ENCODE data around the gene HPGDS.
"Not testable (repeated sequence)": the region's sequence is repeated elsewhere in the genome, so short reads cannot be mapped to it uniquely, and the experiment has no call there.

HPGDS gene

GRCh38 chr4:94325835-94326234 lies 16.8 kb downstream of the HPGDS start:
- no peak for DNase-seq (ENCODE audit: insufficient read length, low spot score)
- no peak for TF ChIP-seq POLR2A (IDR thresholded peaks at IDR 0.05; ENCODE audit: low read depth, low read length)
- no peak for FAIRE-seq

GRCh38 chr4:94319927-94320326 lies 22.7 kb downstream of the HPGDS start:
- not testable (repeated sequence) for FAIRE-seq; DNase-seq (ENCODE audit: insufficient read length, low spot score)

- FAIRE-seq (no peak), DNase-seq (ENCODE audit: insufficient read length, low spot score) (no peak)
- TF ChIP-seq POLR2A (IDR thresholded peaks at IDR 0.05; ENCODE audit: low read depth, low read length): no peak
Measured at GRCh38 chr4:94307231-94307871, 35.3 kb downstream of the HPGDS start.

GRCh38 chr4:94306713-94307112 lies 35.9 kb downstream of the HPGDS start:
- no peak for FAIRE-seq

GRCh38 chr4:94305466-94306225 lies 37.0 kb downstream of the HPGDS start:
- FAIRE-seq (no peak), DNase-seq (ENCODE audit: insufficient read length, low spot score) (no peak)
- no peak for TF ChIP-seq POLR2A (IDR thresholded peaks at IDR 0.05; ENCODE audit: low read depth, low read length)

More at GRCh38 chr4:94306713-94307112, 35.9 kb downstream of the HPGDS start:
- no peak for TF ChIP-seq POLR2A (IDR thresholded peaks at IDR 0.05; ENCODE audit: low read depth, low read length)
- no peak for DNase-seq (ENCODE audit: insufficient read length, low spot score)

GRCh38 chr4:94304365-94304971 lies 38.2 kb downstream of the HPGDS start:
- DNase-seq (ENCODE audit: insufficient read length, low spot score) (no peak), FAIRE-seq (no peak)
- no peak for TF ChIP-seq POLR2A (IDR thresholded peaks at IDR 0.05; ENCODE audit: low read depth, low read length)

- no peak for TF ChIP-seq POLR2A (IDR thresholded peaks at IDR 0.05; ENCODE audit: low read depth, low read length)
- DNase-seq (ENCODE audit: insufficient read length, low spot score) (no peak), FAIRE-seq (no peak)
Measured at GRCh38 chr4:94302191-94302590, 40.4 kb downstream of the HPGDS start.

- TF ChIP-seq POLR2A (IDR thresholded peaks at IDR 0.05; ENCODE audit: low read depth, low read length): no peak
- FAIRE-seq (no peak), DNase-seq (ENCODE audit: insufficient read length, low spot score) (no peak)
Measured at GRCh38 chr4:94298725-94299252, 43.8 kb downstream of the HPGDS start.

GRCh38 chr4:94295473-94295872 lies 47.2 kb downstream of the HPGDS start:
- not testable (repeated sequence) for DNase-seq (ENCODE audit: insufficient read length, low spot score); FAIRE-seq

GRCh38 chr4:94293981-94294380 lies 48.7 kb downstream of the HPGDS start:
- DNase-seq (ENCODE audit: insufficient read length, low spot score); FAIRE-seq: not testable (repeated sequence)

- TF ChIP-seq POLR2A (IDR thresholded peaks at IDR 0.05; ENCODE audit: low read depth, low read length): no peak
- DNase-seq (ENCODE audit: insufficient read length, low spot score) (no peak), FAIRE-seq (no peak)
Measured at GRCh38 chr4:94290245-94290644, 52.4 kb downstream of the HPGDS start.

- no peak for DNase-seq (ENCODE audit: insufficient read length, low spot score)
- no peak for FAIRE-seq
- TF ChIP-seq POLR2A (IDR thresholded peaks at IDR 0.05; ENCODE audit: low read depth, low read length): no peak
Measured at GRCh38 chr4:94285666-94286065, 57.0 kb downstream of the HPGDS start.

- DNase-seq (ENCODE audit: insufficient read length, low spot score) (no peak), FAIRE-seq (no peak)
- TF ChIP-seq POLR2A (IDR thresholded peaks at IDR 0.05; ENCODE audit: low read depth, low read length): no peak
Measured at GRCh38 chr4:94284889-94285288, 57.7 kb downstream of the HPGDS start.

GRCh38 chr4:94278781-94279180 lies 63.9 kb downstream of the HPGDS start:
- TF ChIP-seq POLR2A (IDR thresholded peaks at IDR 0.05; ENCODE audit: low read depth, low read length): no peak
- no peak for FAIRE-seq

GRCh38 chr4:94277534-94277933 lies 65.1 kb downstream of the HPGDS start:
- no peak for TF ChIP-seq POLR2A (IDR thresholded peaks at IDR 0.05; ENCODE audit: low read depth, low read length)
- DNase-seq (ENCODE audit: insufficient read length, low spot score): no peak
- FAIRE-seq: no peak

More at GRCh38 chr4:94278781-94279180, 63.9 kb downstream of the HPGDS start:
- no peak for DNase-seq (ENCODE audit: insufficient read length, low spot score)

Measured in H54 (cell line).